LHCN-M2 (cell line): ENCODE measurements around the gene PPP4C. TPM values are rescaled to one million over a fixed set of nuclear protein-coding genes. Genes with fewer than 3 reads are reported as not detected.
"Not testable (repeated sequence)": the region's sequence is repeated elsewhere in the genome, so short reads cannot be mapped to it uniquely, and the experiment has no call there.

Experiments
- DNase-seq: peaks from one replicate; pipeline ENCODE4 v3.0.0-alpha.2; 2012; ENCODE audit warnings: low read depth
- total RNA-seq: library from RNA; depleted of rRNA; stranded (reverse); fragments of >200 nt; gene quantifications from 2 replicates; pipeline ENCODE4 v1.2.3, GENCODE V29; 2014

The PPP4C gene
- total RNA-seq, 1 experiment from 2014 or later: 142 TPM

DNA sequence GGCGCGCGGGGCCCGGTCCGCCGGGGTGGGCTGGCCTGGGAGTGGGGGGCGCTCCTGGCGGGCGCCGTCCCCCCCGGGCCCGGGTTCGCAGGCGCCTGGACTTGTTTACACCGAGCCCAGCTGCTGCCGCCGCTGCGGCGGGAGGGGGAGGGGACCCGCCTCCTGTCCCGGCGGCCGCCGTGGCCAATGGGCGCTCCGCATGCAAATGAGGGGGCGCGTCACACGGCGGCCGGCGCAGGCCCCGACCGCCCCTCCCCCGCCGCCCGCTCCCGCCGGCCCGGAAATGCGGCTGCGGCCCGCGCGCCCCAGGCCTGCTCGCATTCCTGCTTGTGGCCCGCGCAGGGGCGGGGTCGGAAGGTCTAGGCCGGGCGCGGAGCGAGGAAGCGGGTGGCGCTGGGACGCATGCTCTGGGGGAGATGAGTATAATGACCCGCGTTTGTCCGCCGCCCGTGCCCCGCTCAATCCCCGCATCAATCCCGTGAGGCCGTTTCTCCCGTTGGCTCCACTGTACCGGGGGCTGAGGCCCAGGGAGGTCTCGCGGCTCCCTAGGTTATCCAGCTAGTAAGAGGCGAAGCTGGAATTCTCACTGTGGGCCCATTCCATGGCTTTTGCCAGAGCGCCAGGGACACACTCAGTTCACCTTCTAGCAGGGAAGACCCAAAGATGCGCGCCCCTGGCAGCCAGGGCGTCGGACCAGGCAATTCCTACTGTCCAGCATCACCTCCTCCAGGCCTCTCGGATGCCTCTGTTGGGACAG, 20.5 kb downstream of the PPP4C start, which contains the start of gene YPEL3:
YPEL3 (minus strand) TSS at position 109 of the 757 bp plus-strand sequence. CDS start 731 bp downstream, outside the sequence.
- peak; percentile 72 for DNase-seq

DNA sequence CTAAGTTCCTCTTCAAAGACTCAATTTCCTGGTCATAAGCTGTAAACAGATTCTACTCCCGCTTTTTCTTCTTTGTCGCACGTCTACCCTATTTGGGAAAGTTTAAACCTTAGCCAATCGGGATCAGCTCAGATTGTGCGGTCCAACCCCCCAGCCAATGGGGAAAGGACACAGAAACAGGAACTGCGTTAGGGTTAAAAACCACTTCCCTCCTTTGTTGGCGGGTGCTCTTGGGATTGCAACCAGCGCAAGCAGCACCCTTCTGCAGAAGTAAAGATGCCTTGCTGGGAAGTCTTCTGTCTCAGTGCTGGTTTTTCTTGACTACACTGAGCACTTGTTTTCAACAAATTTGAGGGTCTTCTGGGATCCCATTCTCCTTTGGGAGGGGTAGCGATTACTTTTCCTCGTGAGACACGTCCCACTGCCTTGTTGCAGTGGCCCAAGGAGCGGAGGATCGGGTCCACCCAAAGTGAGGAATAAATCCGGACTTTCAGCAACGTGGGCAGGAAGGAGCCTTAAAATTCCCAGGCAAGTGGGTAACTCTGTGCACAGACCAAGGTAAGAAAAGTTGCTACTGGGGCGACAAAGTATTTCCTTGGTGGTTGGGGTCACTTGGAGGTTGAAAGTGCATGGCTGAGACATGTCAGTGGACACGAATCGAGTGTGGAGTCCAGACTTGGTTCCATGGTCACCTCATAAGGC, 21.2 kb downstream of the PPP4C start:
- no peak for DNase-seq

DNA sequence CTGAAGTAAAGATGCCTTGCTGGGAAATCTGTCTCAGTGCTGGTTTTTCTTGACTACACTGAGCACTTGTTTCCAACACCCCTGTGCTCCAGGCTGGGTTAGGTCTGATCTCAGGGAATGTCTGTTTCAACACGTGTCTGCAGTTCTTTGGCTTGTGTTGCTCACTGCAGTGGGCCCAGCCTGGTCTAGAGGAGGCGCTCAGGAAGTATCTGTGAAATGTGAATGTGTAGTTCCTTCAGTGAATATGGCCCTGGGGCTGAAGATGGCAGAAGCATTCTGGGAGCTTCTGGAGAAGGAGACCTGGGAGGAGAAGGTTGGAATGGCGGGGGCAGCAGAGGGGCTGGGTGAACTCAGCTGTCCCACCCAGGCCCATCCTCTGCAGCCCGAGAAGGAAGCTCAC, 28.3 kb downstream of the PPP4C start:
- DNase-seq: no peak

DNA sequence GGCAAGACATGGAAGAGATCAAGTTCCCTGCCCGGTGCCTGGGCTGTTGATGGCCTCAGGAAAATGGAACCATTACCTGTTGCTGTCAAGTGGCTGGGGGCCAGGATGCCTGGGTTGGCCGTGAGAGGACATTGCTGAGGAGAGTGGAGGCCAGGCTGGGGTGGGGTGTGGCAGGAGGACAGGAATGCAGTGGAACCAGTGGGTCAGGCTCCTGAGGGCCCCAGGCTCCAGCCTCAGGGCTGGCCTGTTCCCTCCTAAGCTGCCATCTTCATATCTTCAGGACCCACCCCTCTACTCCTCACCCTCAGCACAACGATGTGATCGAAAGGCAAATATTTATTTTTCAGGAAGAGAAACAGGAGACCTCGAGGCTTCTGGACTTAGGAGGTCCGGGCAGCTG, 28.7 kb downstream of the PPP4C start:
- no peak for DNase-seq

DNA sequence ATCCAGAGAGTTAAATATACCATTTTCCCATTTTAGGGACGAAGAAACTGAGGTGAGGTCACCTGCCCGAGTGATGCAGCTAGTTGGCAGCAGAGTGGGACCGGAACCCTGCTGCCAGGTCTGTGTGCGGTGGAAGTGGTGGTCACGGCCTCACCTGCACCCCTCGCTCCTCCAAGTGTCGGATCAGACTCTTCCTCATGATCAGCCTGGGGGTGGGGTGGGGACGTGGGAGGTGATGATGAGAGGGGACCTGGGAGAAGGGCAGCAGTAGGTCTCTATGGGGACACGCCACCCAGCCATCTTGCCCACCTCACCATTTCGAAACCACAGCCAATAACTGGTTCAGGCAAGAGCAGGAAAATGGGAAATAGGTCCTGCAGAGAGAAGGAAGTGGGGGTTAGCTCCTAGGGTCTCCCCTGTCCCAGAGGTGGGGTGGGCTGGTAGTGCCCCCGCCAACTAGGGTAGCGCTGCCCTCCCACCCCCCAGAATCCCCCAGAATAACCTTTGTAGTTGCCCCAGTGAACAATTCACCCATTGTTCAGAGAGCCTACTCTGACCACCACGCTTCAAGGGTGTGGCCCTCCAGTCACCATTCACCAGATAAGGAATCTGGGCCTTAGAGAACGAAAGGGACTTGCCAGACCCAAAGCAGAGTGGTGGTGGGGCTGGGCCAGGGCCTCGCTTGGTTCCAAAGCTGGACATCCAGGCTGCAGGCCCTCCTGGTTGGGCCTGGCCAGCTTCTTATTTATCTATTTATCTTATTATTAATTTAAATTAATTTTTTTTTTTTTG, 32.5 kb downstream of the PPP4C start:
- DNase-seq: no peak

DNA sequence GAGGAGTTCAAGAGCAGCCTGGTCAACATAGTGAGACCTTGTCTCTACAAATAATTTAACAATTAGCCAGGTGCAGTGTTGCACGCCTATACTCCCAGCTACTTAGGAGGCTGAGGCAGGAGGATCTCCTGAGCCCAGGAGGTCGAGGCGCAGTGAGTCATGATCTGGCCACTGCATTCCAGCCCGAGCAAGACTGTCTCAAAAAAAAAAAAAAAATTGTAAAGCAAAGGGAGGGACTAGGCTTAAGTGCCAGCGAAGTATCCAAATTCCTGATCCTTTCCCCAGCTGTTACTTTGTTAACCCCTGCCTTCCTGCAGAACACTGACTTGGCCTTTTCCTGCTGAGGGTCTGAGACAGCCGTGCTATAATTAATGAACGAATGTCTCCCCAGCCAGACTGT, 34.9 kb downstream of the PPP4C start:
- DNase-seq: peak; percentile 62

DNA sequence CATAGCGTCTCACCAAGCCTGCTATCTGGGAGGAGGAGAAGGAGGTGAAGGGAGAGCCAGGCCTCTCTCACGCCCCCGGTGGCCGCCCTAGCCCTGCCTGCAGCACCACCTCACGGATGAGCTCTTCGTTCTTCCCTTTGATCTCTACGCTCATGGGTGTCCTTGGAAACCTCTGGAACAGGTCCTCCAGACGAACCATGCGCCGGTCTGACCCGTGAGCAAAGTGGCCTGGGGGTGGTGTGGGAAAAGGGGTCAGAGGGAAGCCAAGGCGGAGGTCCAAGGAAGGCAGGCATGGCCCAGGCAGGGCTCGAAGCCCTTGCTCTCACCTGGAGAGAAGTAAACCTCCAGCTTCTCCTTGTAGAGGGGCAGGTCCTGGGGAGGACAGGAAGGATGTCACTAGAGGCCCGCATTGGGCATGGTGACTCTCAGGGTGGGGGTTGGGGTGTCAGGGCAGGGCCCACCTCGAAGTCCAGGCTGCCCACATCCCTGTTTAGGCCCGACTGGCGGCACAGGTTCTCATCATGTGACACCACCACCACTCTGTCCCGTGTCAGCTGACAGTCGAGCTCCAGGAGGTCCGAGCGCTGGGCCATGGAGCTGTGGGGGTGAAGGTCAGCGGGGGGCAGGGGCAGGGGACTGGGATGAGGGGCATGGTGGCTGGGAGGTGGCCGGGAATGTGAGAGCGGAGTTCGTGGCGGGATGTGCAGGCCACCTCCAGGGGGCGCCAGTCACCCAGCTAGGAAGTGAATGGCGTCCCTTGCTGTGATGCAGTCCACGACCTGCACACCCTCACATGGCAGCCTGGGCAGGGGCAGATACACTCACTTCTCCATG, 36.6 kb downstream of the PPP4C start:
- peak; percentile 37 for DNase-seq

DNA sequence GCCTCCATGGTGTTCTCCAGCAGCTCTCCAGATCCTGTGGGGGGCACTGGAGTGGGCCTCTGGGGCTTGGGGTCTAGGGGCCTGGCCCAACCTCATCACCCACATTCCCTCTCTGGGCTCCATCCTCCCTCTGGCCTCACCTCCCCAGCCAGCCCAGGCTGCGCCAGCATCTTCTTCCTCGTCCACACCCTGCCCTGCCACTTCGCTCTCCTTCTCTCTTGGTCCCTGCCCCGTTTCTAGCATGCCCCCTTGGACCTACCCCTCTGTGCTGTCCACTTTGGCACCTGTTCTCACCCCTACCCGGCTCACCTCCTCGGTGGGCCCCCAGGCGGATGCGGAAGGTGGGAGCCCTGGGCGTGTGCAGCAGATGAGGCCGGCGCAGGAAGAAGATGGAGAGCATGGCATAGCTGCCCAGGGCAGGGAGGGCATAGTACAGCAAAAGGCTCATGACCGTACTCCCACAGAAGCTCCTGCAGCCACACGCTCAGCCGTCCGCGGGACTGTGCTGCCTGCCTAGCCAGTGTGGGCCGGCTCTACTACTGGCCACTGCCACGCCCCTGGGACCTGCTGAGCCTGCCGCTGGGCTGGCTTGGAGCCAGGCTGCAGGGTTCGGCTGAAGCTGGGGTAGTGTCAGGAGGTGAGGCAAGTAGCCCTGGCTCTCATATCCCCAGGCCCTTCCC, 37.4 kb downstream of the PPP4C start, which contains the start of gene GDPD3:
GDPD3 (minus strand) TSS at position 507 of the 680 bp plus-strand sequence; CDS start at position 448, 59 bp downstream.
- peak; percentile 35 for DNase-seq

DNA sequence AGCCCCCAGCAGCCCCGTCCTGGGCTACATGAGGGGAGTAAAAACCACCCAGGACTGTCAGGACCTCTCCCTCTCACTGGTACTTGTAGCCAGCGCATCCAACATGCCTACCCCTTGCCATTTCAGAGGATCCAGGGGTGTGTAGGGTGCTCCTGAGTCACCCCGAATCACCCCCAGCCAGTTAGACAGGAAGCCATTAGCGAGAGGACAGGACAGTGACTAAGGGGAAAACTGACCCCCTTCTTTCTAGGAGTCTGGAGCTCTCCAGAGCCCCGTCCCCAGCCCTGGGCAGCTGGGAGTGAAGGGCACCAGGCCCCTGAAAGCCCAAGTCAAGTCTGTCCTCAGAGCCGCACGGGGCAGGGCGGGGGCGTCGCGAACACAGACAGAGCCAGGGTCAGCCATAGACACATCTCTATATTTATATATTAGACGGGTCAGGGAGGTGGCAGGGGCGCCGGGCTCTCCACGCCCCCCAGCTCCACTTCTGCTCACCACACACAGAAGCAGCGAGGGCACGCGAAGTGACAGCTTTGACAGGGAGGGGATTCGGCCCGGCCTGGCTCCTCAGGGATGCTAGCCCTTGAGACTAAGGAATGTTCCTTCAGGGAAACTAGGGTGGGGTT, 38.0 kb downstream of the PPP4C start:
- DNase-seq: peak; percentile 57

DNA sequence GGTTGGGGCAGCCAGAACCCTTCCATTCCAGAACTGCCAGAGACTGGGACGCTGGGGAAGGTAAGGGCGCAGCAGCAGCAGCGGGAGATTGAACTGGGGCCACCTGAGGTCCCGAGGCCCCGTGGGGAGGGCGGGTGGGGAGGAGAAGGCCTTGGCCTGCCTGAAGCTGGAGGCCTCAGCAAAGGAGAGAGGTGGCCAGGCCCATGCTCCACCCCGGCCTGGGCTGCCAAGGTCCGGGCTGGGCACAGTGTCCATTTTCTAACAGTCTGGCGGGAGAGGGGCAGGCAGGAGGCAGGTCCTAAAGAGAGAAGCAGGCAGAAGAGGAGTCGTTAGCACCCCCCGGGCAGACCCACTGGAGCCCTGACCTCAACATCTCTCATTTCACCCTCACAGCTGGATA, 38.6 kb downstream of the PPP4C start:
- no peak for DNase-seq

DNA sequence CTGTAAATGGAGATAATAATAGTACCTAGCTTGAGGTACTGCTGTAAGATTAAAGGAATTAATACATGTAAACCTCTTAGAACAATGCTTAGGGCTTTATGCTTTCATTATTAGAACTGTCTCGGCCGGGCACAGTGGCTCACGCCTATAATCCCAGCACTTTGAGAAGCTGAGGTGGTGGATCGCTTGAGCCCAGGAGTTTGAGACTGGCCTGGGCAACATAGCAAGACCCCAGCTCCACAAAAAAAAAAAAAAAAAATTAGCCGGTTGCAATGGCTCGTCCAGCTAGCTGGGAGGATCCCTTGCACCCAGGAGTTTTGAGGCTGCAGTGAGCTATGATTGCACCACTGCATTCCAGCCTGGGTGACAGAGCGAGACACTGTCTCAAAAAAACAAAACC, 39.0 kb downstream of the PPP4C start:
- DNase-seq: not testable (repeated sequence)

DNA sequence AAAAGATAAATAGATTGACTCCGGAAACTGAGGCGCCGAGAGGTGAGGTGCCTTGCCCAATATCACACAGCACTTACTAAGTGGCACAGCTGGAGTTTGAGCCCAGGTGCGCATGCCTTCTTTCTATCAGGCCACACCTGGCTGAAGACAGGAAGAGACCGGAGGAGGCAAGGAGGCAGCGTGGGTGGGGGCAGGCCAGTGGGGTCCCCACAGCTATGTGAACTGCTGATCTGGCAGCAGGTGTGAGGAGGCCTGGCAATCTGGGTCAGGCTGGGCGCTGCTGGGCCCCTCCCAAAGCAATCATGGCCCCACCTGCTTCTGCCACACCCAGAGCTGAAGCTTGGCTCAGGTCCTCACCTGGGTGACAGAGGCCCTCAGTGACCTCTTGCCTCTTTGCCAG, 39.4 kb downstream of the PPP4C start:
- DNase-seq: no peak

DNA sequence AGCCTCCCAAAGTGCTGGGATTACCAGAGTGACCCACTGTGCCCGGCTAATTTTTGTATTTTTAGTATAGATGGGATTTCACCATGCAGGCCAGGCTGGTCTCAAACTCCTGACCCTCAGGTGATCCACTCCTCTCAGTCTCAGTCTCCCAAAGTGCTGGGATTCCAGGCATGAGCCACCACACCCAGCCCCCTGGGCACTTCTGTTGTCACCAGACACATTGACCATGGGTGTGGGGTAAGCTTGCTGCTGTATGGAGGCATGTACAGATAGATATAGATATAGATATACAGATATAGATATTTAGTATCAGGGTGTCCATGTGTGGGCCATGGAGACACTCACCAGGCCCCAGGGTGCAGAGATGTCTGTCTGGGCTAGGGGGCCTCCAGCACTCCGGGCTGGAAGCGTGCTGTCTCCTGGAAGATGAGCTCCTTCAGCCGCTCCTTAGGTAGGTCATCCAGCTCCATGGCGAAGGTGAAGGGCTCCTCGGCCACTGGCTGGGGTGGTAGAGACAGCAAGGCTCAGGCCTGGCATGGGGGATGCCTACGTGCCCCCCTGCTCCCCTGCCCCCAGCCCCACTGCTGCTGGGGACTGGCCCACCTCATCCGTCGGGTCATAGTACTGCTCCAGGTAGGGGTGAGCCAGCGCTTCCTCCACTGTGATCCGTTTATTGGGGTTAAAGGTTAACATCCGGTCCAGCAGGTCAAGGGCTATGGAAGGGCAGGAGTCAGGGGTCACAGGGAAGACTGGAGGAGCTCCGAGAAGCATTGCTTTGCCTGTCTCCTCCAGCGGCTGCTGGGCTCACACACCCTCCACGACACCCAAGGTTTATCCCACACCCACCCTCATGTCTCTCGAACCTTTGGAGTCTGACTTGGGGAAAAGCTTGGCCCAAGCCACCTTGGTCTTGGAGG, 40.8 kb downstream of the PPP4C start:
- DNase-seq: no peak

DNA sequence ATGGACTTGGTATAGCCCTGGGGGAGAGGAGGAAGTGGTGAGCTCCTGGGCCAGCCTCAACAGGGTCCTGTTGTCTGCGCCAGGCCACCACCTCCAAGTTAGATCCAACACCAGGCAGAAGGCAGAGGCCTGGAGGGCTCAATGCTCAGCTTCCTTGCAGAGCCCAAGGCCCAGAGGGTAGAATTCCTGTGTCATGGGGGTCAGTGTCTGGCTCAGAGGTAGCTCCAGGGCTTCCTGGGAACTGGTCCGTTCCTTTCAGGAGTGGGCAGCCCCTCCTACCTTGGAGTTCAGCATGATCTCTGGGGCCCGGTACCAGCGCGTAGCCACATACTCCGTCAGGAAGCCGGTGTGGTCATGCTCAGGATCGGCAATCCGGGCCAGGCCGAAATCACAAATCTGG, 42.0 kb downstream of the PPP4C start:
- no peak for DNase-seq

DNA sequence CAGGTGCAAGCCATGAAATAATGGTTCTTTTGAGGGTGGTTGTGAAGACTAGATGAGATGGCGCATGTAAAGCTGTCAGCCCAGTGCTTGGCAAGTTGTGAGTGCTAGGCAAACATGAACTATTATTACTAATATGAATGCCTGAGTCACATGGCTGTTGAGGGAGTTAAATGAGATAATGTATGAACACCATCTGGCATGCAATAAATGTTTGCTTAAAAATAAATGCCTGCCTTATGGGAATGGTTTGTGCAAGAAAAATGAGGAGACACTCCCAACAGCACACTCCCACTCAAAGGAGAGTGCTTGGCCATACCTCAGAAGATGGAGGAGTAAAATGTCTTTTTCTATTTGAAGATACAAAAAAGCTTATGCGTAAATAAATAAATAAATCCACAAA, 43.6 kb downstream of the PPP4C start:
- no peak for DNase-seq

DNA sequence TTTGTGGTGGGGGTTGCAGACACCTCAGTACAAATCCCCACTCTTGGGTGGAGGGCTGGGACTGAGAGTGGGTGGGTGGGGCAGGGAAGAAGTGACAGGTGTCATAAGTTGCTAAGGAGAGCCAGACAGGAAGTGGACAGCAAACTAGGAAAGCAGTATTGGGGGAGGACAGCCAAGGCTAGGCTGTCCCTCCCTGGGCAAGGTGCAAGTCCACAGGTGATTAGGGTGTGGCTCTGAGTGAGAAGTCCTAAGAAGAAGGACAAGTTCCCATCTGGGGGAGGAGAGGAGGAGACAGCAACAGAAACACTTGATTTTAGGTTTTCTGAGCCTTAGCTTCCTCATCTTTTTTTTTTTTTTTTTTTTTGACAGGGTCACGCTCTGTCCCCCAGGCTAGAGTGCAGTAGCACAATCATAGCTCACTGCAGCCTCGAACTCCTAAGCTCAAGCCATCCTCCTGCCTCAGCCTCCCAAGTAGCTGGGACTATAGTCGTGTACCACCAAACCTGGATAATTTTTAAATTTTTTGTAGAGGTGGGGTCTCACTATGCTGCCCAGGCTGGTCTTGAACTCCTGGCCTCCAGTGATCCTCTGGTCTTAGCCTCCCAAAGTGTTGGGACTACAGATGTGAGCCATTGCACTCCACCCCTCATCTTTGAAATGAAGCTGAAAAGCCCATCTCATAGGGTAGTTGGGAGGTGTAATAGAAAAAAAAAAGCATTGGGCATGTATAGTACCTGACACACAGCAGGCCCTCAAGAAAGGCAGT, 44.7 kb downstream of the PPP4C start:
- no peak for DNase-seq

DNA sequence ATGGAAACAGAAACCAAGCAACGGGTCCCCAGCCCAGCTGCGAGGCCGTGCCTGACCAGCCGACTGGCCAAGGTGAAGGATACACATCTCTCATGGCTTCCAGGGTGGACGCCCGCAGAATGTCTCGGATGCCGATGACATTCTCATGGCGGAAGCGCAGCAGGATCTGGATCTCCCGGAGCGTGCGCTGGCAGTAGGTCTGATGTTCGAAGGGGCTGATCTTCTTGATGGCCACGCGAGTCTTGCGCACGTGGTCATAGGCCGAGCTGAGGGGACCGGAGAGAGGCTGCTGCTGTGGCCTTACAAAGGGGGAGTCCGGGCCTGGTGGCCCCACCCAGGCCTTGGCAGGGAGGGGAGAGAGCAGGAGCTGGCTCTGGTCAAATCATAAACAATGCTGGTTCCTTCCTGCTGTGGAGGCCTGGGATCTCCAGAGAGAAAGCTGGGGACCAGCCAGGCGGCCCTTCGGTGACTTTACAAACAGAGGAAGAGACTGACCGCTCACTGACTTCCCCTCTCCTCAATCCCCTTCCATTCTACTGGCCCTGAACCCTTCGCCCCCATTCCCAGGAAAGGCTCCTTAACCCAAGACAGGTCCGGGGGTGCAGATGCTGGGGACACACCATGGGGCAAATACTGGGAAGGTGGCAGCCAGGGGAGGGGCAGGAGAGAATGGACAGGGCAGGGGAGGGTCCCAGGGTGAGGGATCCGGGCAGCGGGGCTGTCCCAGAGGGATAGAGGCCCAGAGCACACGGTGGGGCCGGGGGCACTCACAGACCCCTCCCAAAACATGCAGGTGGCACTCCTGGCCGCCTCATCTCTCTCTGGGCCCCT, 46.2 kb downstream of the PPP4C start:
- no peak for DNase-seq
